HEK293 (cell line): Measurements from ENCODE around the gene CRIM1.
"Not testable (repeated sequence)": the region's sequence is repeated elsewhere in the genome, so short reads cannot be mapped to it uniquely, and the experiment has no call there.

ENCODE experiments used
- CTCF ChIA-PET: fragments of 350-600 bp; formaldehyde crosslinking; extraction: SDS; loops from one replicate; lab custom pipeline; 2021; ENCODE audit warnings: antibody characterized with exemption; lab: Yijun Ruan, JAX
- POLR2A ChIA-PET: fragments of 300-600 bp; formaldehyde crosslinking; extraction: SDS; loops from one replicate; lab custom pipeline; 2020; ENCODE audit warnings: antibody characterized with exemption, inconsistent platforms; lab: Yijun Ruan, JAX
- H3K27ac ChIP-seq: fragments of 200-500 bp; sonication (Bioruptor generic); 2 replicates; pipeline ENCODE4 v1.5.1; 2014; ENCODE audit warnings: low read depth, low read length, control low read depth, inconsistent platforms; ENCODE audit errors: extremely low read depth
- H3K36me3 ChIP-seq, 2 experiments: fragments of 200-500 bp in 1 of 2; sonication (Bioruptor generic) in 1 of 2; 1 replicate in 1 of 2; 2 replicates in 1 of 2; pipeline ENCODE4 v1.5.1; 2014 to 2017; ENCODE audit warnings: inconsistent platforms in 2 of 2, low read length in 2 of 2; ENCODE audit not compliant: control insufficient read depth in 2 of 2, insufficient read depth in 1 of 2
- H3K4me1 ChIP-seq: fragments of 200-500 bp; sonication (Bioruptor generic); 2 replicates; pipeline ENCODE4 v1.5.1; 2014; ENCODE audit warnings: mild to moderate bottlenecking, low read length, inconsistent platforms; ENCODE audit not compliant: control insufficient read depth, insufficient read depth
- H3K4me3 ChIP-seq: 2 replicates; pipeline ENCODE4 v1.5.1; 2011; ENCODE audit warnings: low read depth, mild to moderate bottlenecking, control low read depth, low read length, moderate library complexity
- H3K9me3 ChIP-seq: fragments of 200-500 bp; sonication (Bioruptor generic); 2 replicates; pipeline ENCODE4 v1.5.1; 2014; ENCODE audit warnings: low read depth, low read length, inconsistent platforms; ENCODE audit not compliant: control insufficient read depth, insufficient read depth
- HOXA7 ChIP-seq: sonication (generic); formaldehyde crosslinking; IDR thresholded peaks from 2 replicates; pipeline ENCODE4 v1.8.1; 2022; ENCODE audit warnings: missing genetic modification reagents, borderline replicate concordance
- MZF1 ChIP-seq: fragments of 450-650 bp; formaldehyde crosslinking; IDR thresholded peaks from 2 replicates; pipeline ENCODE4 v1.5.1; 2017; ENCODE audit warnings: missing biosample characterization, missing genetic modification characterization, borderline replicate concordance
- OVOL3 ChIP-seq: fragments of 450-650 bp; formaldehyde crosslinking; IDR thresholded peaks from 2 replicates; pipeline ENCODE4 v1.5.1; 2016; ENCODE audit warnings: missing biosample characterization, missing genetic modification characterization
- PRDM1 ChIP-seq: fragments of 450-650 bp; formaldehyde crosslinking; IDR thresholded peaks from 2 replicates; pipeline ENCODE4; 2016; ENCODE audit warnings: missing biosample characterization, missing genetic modification characterization
- SCRT1 ChIP-seq: fragments of 450-650 bp; formaldehyde crosslinking; IDR thresholded peaks from 2 replicates; pipeline ENCODE4 v1.5.1; 2016; ENCODE audit warnings: missing biosample characterization, missing genetic modification characterization, borderline replicate concordance
- TCF7L2 ChIP-seq: IDR thresholded peaks from 2 replicates; pipeline ENCODE4 v1.6.1; 2011; ENCODE audit warnings: low read depth, mild to moderate bottlenecking, inconsistent platforms, low read length, moderate library complexity, borderline replicate concordance
- YY1 ChIP-seq: fragments of 450-650 bp; formaldehyde crosslinking; IDR thresholded peaks from 2 replicates; pipeline ENCODE4 v1.5.1; 2018; ENCODE audit warnings: missing biosample characterization, missing genetic modification characterization
- ZBTB21 ChIP-seq: fragments of 450-650 bp; formaldehyde crosslinking; IDR thresholded peaks from 2 replicates; pipeline ENCODE4 v1.5.1; 2017; ENCODE audit warnings: missing biosample characterization, missing genetic modification characterization
- ZFP37 ChIP-seq: fragments of 450-650 bp; formaldehyde crosslinking; IDR thresholded peaks from 2 replicates; pipeline ENCODE4 v1.5.1; 2016; ENCODE audit warnings: missing biosample characterization, missing genetic modification characterization
- ZNF175 ChIP-seq: fragments of 450-650 bp; formaldehyde crosslinking; IDR thresholded peaks from 2 replicates; pipeline ENCODE4 v1.5.1; 2016; ENCODE audit warnings: missing biosample characterization, missing genetic modification characterization
- ZNF19 ChIP-seq: fragments of 450-650 bp; formaldehyde crosslinking; IDR thresholded peaks from 2 replicates; pipeline ENCODE4; 2016; ENCODE audit warnings: missing biosample characterization, missing genetic modification characterization, low read depth
- ZNF23 ChIP-seq: fragments of 450-650 bp; formaldehyde crosslinking; IDR thresholded peaks from 2 replicates; pipeline ENCODE4 v1.5.1; 2016; ENCODE audit warnings: missing biosample characterization, missing genetic modification characterization, borderline replicate concordance
- ZNF341 ChIP-seq: fragments of 450-650 bp; formaldehyde crosslinking; IDR thresholded peaks from 2 replicates; pipeline ENCODE4; 2016; ENCODE audit warnings: low read depth, missing biosample characterization, missing genetic modification characterization
- ZNF585B ChIP-seq: fragments of 450-650 bp; formaldehyde crosslinking; IDR thresholded peaks from 2 replicates; pipeline ENCODE4 v1.5.1; 2016; ENCODE audit warnings: missing biosample characterization, missing genetic modification characterization
- ZNF660 ChIP-seq: fragments of 450-650 bp; IDR thresholded peaks from 2 replicates; pipeline ENCODE4 v1.5.1; 2018; ENCODE audit warnings: missing biosample characterization, mild to moderate bottlenecking, missing genetic modification characterization
- ZNF664 ChIP-seq: fragments of 450-650 bp; formaldehyde crosslinking; IDR thresholded peaks from 2 replicates; pipeline ENCODE4 v1.5.1; 2016; ENCODE audit warnings: missing biosample characterization, missing genetic modification characterization
- ZNF776 ChIP-seq: fragments of 450-650 bp; formaldehyde crosslinking; IDR thresholded peaks from 2 replicates; pipeline ENCODE4 v1.5.0; 2017; ENCODE audit warnings: missing biosample characterization, missing genetic modification characterization, borderline replicate concordance
- ZXDB ChIP-seq: fragments of 450-650 bp; formaldehyde crosslinking; IDR thresholded peaks from 2 replicates; pipeline ENCODE4 v1.5.1; 2016; ENCODE audit warnings: missing biosample characterization, missing genetic modification characterization
- TF ChIP-seq, protein P1 (sequence below): fragments of 450-650 bp; formaldehyde crosslinking; IDR thresholded peaks from 2 replicates; pipeline ENCODE4 v1.5.1; 2016; ENCODE audit warnings: missing biosample characterization, missing genetic modification characterization
- TF ChIP-seq, protein P2 (sequence below): fragments of 450-650 bp; formaldehyde crosslinking; IDR thresholded peaks from 2 replicates; pipeline ENCODE4 v1.5.1; 2016; ENCODE audit warnings: missing biosample characterization, missing genetic modification characterization, borderline replicate concordance
- TF ChIP-seq, protein P3 (sequence below): fragments of 450-650 bp; formaldehyde crosslinking; IDR thresholded peaks from 2 replicates; pipeline ENCODE4 v1.5.1; 2016; ENCODE audit warnings: missing biosample characterization, missing genetic modification characterization
- TF ChIP-seq, protein P4 (sequence below): fragments of 450-650 bp; formaldehyde crosslinking; IDR thresholded peaks from 2 replicates; pipeline ENCODE4 v1.5.1; 2017; ENCODE audit warnings: missing biosample characterization, missing genetic modification characterization

Gene CRIM1

DNA sequence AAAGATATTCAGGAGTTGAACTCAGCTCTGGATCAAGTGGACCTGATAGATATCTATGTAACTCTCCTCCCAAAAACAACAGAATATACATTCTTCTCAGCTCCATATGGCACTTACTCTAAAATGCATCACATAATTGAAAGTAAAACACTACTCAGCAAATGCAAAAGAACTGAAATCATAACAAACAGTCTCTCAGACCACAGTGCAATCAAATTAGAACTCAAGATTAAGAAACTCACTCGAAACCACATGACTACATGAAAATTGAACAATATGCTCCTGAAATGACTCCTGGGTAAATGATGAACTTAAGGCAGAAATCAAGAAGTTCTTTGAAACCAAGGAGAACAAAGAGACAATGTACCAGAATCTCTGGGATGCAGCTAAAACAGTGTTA, 45.1 kb upstream of the CRIM1 start:
- H3K27ac ChIP-seq, H3K4me3 ChIP-seq, H3K4me1 ChIP-seq, H3K9me3 ChIP-seq, H3K36me3 ChIP-seq, CTCF ChIA-PET, POLR2A ChIA-PET: not testable (repeated sequence)

DNA sequence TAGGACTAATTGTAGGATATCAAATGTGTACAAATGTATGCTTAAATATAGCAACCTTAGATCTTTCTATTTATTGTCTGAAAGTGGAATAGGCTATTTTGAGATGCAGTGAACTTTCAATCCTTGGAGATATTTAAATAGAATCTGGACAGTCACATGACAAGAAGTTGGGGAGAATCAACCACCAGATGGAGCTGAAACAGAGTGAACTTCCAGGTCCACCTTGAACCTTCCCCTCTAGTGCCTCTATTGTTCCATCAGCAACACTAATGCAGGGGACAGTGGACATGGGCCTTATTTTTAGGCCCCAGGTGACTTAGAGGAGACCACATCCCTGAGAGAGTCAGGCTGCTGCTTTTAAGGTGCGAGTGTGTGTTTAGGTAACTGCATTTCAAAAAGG, 37.0 kb upstream of the CRIM1 start:
- Histone ChIP-seq H3K4me3 (no peak overlapping the region), H3K9me3 (no peaks in the 10 kb centered on the region), H3K36me3 (no peaks in the 10 kb centered on the region), H3K4me1 (no peaks in the 10 kb centered on the region), H3K27ac (no peak overlapping the region)
- CTCF ChIA-PET = no interaction called here
- TF ChIP-seq ZNF175 (tag by site-specific recombination) = no peak
- no peak for TF ChIP-seq ZNF19 (tag by site-specific recombination)
- TF ChIP-seq ZNF660 = no peak
- TF ChIP-seq, protein P1, sequence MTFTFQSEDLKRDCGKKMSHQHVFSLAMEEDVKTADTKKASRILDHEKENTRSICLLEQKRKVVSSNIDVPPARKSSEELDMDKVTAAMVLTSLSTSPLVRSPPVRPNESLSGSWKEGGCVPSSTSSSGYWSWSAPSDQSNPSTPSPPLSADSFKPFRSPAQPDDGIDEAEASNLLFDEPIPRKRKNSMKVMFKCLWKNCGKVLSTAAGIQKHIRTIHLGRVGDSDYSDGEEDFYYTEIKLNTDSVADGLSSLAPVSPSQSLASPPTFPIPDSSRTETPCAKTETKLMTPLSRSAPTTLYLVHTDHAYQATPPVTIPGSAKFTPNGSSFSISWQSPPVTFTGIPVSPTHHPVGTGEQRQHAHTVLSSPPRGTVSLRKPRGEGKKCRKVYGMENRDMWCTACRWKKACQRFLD = no peak
- TF ChIP-seq ZNF664 (tag by site-specific recombination) = no peak
- no peak for TF ChIP-seq ZFP37
- no peak for TF ChIP-seq HOXA7 (CRISPR knock-in tag)
- TF ChIP-seq ZNF23 (tag by site-specific recombination) = no peak
- no peak for TF ChIP-seq TCF7L2
- no peak for TF ChIP-seq OVOL3
- no peak for TF ChIP-seq ZXDB (tag by site-specific recombination)
- TF ChIP-seq ZNF341 = no peak
- no peak for TF ChIP-seq PRDM1 (tag by site-specific recombination)
- TF ChIP-seq MZF1 (tag by site-specific recombination) = no peak
- TF ChIP-seq YY1 = no peak
- TF ChIP-seq, protein P2, sequence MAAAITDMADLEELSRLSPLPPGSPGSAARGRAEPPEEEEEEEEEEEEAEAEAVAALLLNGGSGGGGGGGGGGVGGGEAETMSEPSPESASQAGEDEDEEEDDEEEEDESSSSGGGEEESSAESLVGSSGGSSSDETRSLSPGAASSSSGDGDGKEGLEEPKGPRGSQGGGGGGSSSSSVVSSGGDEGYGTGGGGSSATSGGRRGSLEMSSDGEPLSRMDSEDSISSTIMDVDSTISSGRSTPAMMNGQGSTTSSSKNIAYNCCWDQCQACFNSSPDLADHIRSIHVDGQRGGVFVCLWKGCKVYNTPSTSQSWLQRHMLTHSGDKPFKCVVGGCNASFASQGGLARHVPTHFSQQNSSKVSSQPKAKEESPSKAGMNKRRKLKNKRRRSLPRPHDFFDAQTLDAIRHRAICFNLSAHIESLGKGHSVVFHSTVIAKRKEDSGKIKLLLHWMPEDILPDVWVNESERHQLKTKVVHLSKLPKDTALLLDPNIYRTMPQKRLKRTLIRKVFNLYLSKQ (tag by site-specific recombination) = no peak
- TF ChIP-seq, protein P3, sequence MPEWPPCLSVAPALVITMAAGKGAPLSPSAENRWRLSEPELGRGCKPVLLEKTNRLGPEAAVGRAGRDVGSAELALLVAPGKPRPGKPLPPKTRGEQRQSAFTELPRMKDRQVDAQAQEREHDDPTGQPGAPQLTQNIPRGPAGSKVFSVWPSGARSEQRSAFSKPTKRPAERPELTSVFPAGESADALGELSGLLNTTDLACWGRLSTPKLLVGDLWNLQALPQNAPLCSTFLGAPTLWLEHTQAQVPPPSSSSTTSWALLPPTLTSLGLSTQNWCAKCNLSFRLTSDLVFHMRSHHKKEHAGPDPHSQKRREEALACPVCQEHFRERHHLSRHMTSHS (tag by site-specific recombination) = no peak
- no peak for TF ChIP-seq ZBTB21 (tag by site-specific recombination)
- no peak for TF ChIP-seq ZNF585B
- TF ChIP-seq, protein P4, sequence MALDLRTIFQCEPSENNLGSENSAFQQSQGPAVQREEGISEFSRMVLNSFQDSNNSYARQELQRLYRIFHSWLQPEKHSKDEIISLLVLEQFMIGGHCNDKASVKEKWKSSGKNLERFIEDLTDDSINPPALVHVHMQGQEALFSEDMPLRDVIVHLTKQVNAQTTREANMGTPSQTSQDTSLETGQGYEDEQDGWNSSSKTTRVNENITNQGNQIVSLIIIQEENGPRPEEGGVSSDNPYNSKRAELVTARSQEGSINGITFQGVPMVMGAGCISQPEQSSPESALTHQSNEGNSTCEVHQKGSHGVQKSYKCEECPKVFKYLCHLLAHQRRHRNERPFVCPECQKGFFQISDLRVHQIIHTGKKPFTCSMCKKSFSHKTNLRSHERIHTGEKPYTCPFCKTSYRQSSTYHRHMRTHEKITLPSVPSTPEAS (tag by site-specific recombination) = no peak
- POLR2A ChIA-PET = no interaction called here

DNA sequence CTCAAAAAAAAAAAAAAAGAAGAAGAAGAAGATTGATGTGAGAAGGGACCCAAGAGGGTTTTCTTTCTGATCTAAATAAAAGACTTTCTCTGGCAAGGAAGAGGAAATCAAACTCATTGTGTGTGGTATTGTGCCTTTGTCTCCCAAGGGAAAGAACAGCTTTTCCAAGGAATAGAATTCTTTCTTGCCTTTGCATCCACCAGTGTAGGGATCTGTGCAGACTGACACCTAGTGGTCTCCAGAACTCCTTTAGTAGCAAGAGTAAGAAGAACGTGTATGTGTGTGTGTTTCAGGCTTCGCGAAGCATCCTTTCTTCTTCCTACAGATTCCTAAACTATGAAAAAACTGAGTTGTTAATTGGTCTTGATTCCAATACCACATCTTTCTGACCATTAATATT, 33.5 kb upstream of the CRIM1 start:
- POLR2A ChIA-PET = no interaction called here
- no peaks in the 10 kb centered on the region for H3K4me1 ChIP-seq
- H3K4me3 ChIP-seq = no peak overlapping the region
- TF ChIP-seq ZNF776 (tag by site-specific recombination) (no peak), SCRT1 (tag by site-specific recombination) (no peak)
- TF ChIP-seq, all 188 proteins: peak for 0
- Histone ChIP-seq H3K9me3 (no peaks in the 10 kb centered on the region), H3K27ac (no peak overlapping the region), H3K36me3 (no peaks in the 10 kb centered on the region)
- CTCF ChIA-PET = interaction anchor here (0.6 to 1.0 kb wide), 8 partner anchors 10 to 349 kb away, joined by 3 to 5 read pairs (median 3); no protein-coding TSS in a partner anchor
